Endothelial cell (in vitro differentiated cells): ENCODE results near the gene ABCG1. TPM values are rescaled to one million over a fixed set of nuclear protein-coding genes. Genes with fewer than 3 reads are reported as not detected.

ENCODE experiments used
- DNase-seq: peaks from one replicate; pipeline ENCODE4 v3.0.0; 2021; ENCODE audit warnings: low spot score
- H3K27ac Mint-ChIP-seq: one replicate; pipeline ENCODE4 v1.8.0; 2021; ENCODE audit warnings: mixed read lengths, inconsistent platforms; ENCODE audit not compliant: unreplicated experiment
- H3K27me3 Mint-ChIP-seq: one replicate; pipeline ENCODE4 v1.8.0; 2021; ENCODE audit warnings: mild to moderate bottlenecking, moderate library complexity, mixed read lengths, inconsistent platforms; ENCODE audit not compliant: unreplicated experiment
- H3K36me3 Mint-ChIP-seq: one replicate; pipeline ENCODE4 v1.8.0; 2021; ENCODE audit warnings: mild to moderate bottlenecking, low read depth, mixed read lengths, inconsistent platforms; ENCODE audit not compliant: unreplicated experiment
- H3K4me1 Mint-ChIP-seq: one replicate; pipeline ENCODE4 v1.8.0; 2021; ENCODE audit warnings: mild to moderate bottlenecking, mixed read lengths, inconsistent platforms; ENCODE audit not compliant: unreplicated experiment
- H3K4me3 Mint-ChIP-seq: one replicate; pipeline ENCODE4 v1.8.0; 2021; ENCODE audit warnings: mild to moderate bottlenecking, mixed read lengths, inconsistent platforms; ENCODE audit not compliant: unreplicated experiment
- H3K9me3 Mint-ChIP-seq: one replicate; pipeline ENCODE4 v1.8.0; 2021; ENCODE audit warnings: mixed read lengths, inconsistent platforms; ENCODE audit not compliant: unreplicated experiment
- total RNA-seq: library from RNA; stranded (reverse); fragmentation: NEBNext Ultra II Directional; extraction: Animal tissue kit (Norgen Biotek cat#: 25700); gene quantifications from one replicate; pipeline ENCODE4 v1.2.1, GENCODE V29; 2021; ENCODE audit not compliant: unreplicated experiment
- TF ChIP-seq, protein P1 (sequence below): fragments of 200-600 bp; sonication (generic); IDR thresholded peaks from one replicate; pipeline ENCODE4 v1.5.0; 2021; ENCODE audit warnings: antibody characterized with exemption; ENCODE audit not compliant: unreplicated experiment

Gene ABCG1
- total RNA-seq, 1 donor from 2014 or later, result 48.9 TPM

DNA sequence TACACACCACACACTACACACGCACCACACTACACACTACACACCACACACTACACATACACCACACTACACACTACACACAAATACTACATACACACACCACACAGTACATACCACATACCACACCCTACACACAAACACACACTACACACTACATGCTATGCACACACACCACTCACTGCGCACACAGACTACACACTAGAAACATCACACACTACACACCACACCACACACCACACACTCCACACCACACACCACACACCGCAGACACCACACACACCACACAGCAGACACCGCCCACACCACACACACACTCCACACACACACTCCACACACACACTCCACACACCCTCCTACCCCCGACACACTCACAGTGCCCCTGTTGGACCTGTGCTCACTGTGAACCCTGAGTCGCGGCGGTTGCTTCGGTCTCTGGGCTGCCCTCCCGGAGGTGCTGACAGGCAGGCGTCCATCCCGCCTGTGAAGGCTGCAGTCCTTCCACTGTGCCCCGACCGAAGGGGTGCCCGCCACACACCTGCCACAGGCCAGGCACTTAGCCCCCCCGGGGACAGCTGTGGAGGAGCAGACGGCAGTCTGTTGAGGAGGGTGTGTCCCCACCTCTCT, 74.8 kb downstream of the ABCG1 start:
- H3K4me3 Mint-ChIP-seq, result no peak overlapping the region
- no peak for DNase-seq
- no peaks in the 10 kb centered on the region for H3K9me3 Mint-ChIP-seq
- peaks cover 10% of the 10 kb centered on the region for H3K27me3 Mint-ChIP-seq
- H3K4me1 Mint-ChIP-seq, result peaks cover 26% of the 10 kb centered on the region
- H3K36me3 Mint-ChIP-seq, result peaks cover 40% of the 10 kb centered on the region
- TF ChIP-seq, protein P1, sequence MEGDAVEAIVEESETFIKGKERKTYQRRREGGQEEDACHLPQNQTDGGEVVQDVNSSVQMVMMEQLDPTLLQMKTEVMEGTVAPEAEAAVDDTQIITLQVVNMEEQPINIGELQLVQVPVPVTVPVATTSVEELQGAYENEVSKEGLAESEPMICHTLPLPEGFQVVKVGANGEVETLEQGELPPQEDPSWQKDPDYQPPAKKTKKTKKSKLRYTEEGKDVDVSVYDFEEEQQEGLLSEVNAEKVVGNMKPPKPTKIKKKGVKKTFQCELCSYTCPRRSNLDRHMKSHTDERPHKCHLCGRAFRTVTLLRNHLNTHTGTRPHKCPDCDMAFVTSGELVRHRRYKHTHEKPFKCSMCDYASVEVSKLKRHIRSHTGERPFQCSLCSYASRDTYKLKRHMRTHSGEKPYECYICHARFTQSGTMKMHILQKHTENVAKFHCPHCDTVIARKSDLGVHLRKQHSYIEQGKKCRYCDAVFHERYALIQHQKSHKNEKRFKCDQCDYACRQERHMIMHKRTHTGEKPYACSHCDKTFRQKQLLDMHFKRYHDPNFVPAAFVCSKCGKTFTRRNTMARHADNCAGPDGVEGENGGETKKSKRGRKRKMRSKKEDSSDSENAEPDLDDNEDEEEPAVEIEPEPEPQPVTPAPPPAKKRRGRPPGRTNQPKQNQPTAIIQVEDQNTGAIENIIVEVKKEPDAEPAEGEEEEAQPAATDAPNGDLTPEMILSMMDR, result no peak
- H3K27ac Mint-ChIP-seq, result no peak overlapping the region

DNA sequence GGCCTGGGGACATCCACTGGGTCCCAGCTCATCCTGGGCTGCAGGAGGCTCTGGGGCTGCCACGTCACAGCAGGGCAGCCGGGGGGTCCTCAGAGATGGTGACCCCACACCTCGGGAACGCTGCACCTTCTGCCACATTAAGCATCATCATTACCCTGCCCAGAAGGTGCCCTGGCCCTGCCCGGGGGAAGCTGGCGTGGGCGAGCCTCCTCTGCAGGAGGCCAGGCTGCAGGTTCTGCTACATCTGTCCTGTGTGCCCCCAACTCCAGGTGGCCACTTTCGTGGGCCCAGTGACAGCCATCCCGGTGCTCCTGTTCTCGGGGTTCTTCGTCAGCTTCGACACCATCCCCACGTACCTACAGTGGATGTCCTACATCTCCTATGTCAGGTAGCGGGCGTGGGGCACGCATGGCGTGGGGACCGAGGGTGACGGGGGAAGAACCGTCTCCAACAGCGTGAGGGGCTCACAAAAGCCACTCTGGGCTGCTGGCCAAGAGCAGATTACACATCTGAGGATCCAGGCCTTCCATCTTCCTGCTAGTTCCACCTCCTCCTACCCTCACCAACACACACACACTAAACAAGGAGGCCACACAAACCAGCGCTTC, 75.4 kb downstream of the ABCG1 start:
- Mint-ChIP-seq H3K36me3 (peaks cover 34% of the 10 kb centered on the region), H3K27me3 (peaks cover 10% of the 10 kb centered on the region), H3K4me3 (no peak overlapping the region), H3K9me3 (no peaks in the 10 kb centered on the region), H3K4me1 (peaks cover 22% of the 10 kb centered on the region), H3K27ac (peak overlapping the region; percentile 52)
- no peak for DNase-seq
- TF ChIP-seq, protein P1, result no peak

DNA sequence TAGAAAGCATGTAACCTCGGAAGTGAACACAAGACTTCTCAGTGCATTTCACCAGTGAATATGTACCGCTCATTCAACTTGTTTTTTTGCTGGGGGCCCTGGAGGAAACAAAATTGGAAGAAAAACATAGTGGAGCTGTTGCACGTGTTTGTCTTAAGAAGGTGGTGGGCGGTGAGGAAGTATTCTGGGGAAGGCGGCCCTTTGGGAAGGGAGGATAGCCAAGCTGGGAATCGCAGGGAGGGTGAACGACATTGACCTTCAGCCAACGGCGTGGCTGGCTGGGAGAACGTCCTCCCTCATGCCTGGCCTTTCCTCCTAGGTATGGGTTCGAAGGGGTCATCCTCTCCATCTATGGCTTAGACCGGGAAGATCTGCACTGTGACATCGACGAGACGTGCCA, 76.9 kb downstream of the ABCG1 start:
- no peak overlapping the region for H3K27ac Mint-ChIP-seq
- peaks cover 24% of the 10 kb centered on the region for H3K4me1 Mint-ChIP-seq
- TF ChIP-seq, protein P1, result no peak
- H3K9me3 Mint-ChIP-seq, result no peaks in the 10 kb centered on the region
- H3K4me3 Mint-ChIP-seq, result peak overlapping the region; percentile 30
- H3K36me3 Mint-ChIP-seq, result peaks cover 29% of the 10 kb centered on the region
- H3K27me3 Mint-ChIP-seq, result peaks cover 10% of the 10 kb centered on the region
- DNase-seq, result no peak

DNA sequence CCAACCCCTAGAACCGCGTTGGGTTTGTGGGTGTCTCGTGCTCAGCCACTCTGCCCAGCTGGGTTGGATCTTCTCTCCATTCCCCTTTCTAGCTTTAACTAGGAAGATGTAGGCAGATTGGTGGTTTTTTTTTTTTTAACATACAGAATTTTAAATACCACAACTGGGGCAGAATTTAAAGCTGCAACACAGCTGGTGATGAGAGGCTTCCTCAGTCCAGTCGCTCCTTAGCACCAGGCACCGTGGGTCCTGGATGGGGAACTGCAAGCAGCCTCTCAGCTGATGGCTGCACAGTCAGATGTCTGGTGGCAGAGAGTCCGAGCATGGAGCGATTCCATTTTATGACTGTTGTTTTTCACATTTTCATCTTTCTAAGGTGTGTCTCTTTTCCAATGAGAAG, 77.6 kb downstream of the ABCG1 start:
- DNase-seq, result no peak
- Mint-ChIP-seq H3K9me3 (no peaks in the 10 kb centered on the region), H3K4me3 (no peak overlapping the region), H3K27ac (no peak overlapping the region), H3K4me1 (peaks cover 31% of the 10 kb centered on the region), H3K36me3 (peaks cover 26% of the 10 kb centered on the region), H3K27me3 (peaks cover 10% of the 10 kb centered on the region)
- TF ChIP-seq, protein P1, result no peak

DNA sequence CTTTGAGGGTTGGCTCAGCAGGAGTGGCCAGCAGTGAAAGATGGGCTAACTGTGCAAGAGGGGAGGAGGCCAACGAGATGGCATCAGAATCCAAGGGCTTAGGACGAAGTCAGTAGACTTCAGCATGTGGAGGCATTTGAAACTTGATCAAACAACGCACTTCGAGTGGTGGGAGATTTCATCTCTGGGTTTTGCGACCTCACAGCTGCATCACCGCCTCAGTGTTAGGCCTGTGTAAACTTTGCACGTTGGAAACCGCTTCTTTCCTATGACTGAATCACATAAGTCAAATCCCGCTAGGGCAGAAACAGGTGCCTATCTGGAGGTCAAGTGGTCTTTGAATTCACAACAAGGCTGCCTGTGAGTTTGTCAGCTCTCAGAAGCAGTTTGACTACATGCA, 78.4 kb downstream of the ABCG1 start:
- TF ChIP-seq, protein P1, result no peak
- Mint-ChIP-seq H3K27me3 (peaks cover 10% of the 10 kb centered on the region), H3K4me3 (no peak overlapping the region), H3K27ac (no peak overlapping the region), H3K4me1 (peaks cover 35% of the 10 kb centered on the region), H3K9me3 (no peaks in the 10 kb centered on the region), H3K36me3 (peaks cover 26% of the 10 kb centered on the region)
- DNase-seq, result no peak
